Hepatocyte (in vitro differentiated cells): ENCODE data around the gene BRD4. TPM values are rescaled to one million over a fixed set of nuclear protein-coding genes. Genes with fewer than 3 reads are reported as not detected.

Experiments
- DNase-seq: peaks from one replicate; pipeline ENCODE4 v3.0.0-alpha.2; 2016; ENCODE audit warnings: low spot score
- H2AFZ ChIP-seq: fragments of 200-600 bp; sonication (generic); 2 replicates; pipeline ENCODE4 v1.6.0; 2016; ENCODE audit warnings: antibody characterized with exemption, mild to moderate bottlenecking
- H3K27ac ChIP-seq: fragments of 200-600 bp; sonication (generic); 2 replicates; pipeline ENCODE4 v1.5.1; 2016; ENCODE audit warnings: mild to moderate bottlenecking
- H3K27me3 ChIP-seq: fragments of 200-600 bp; sonication (generic); 2 replicates; pipeline ENCODE4 v1.6.1; 2016
- H3K36me3 ChIP-seq: fragments of 200-600 bp; sonication (generic); replicated peaks from 2 replicates; pipeline ENCODE4 v1.5.1; 2016; ENCODE audit warnings: low read depth; ENCODE audit not compliant: insufficient read depth
- H3K4me1 ChIP-seq: fragments of 200-600 bp; sonication (generic); 2 replicates; pipeline ENCODE4 v1.5.1; 2016; ENCODE audit warnings: mild to moderate bottlenecking, moderate library complexity; ENCODE audit not compliant: insufficient read depth
- H3K4me2 ChIP-seq: fragments of 200-600 bp; sonication (generic); 2 replicates; pipeline ENCODE4 v1.6.0; 2016
- H3K4me3 ChIP-seq: fragments of 200-600 bp; sonication (generic); 2 replicates; pipeline ENCODE4 v1.5.1; 2016; ENCODE audit warnings: mild to moderate bottlenecking
- H3K79me2 ChIP-seq: fragments of 200-600 bp; sonication (generic); 2 replicates; pipeline ENCODE4 v1.6.0; 2017; ENCODE audit warnings: mild to moderate bottlenecking
- H3K9me2 ChIP-seq: fragments of 200-600 bp; sonication (generic); replicated peaks from 2 replicates; pipeline ENCODE4 v1.6.0; 2017; ENCODE audit warnings: mild to moderate bottlenecking; ENCODE audit not compliant: insufficient read depth
- H3K9me3 ChIP-seq: fragments of 200-600 bp; sonication (generic); 2 replicates; pipeline ENCODE4 v1.5.1; 2016; ENCODE audit warnings: low read depth, mild to moderate bottlenecking
- H4K20me1 ChIP-seq: fragments of 200-600 bp; sonication (generic); 2 replicates; pipeline ENCODE4 v1.6.0; 2016; ENCODE audit warnings: mild to moderate bottlenecking; ENCODE audit not compliant: insufficient read depth, poor library complexity, severe bottlenecking
- EZH2 ChIP-seq: fragments of 200-600 bp; sonication (generic); IDR thresholded peaks from 2 replicates; pipeline ENCODE4 v1.6.1; 2016; ENCODE audit warnings: antibody characterized with exemption, mild to moderate bottlenecking, borderline replicate concordance
- EZH2phosphoT487 ChIP-seq: fragments of 200-600 bp; sonication (generic); IDR thresholded peaks from one replicate; pipeline ENCODE4 v1.6.1; 2018; ENCODE audit warnings: antibody characterized with exemption, mild to moderate bottlenecking, low read depth, moderate library complexity; ENCODE audit not compliant: unreplicated experiment, severe bottlenecking
- WGBS: methylation state at CpG from one replicate; pipeline ENCODE4 v1.1.6; 2016; ENCODE audit warnings: low lambda C conversion rate; ENCODE audit errors: missing lambda C conversion rate; 5-methylcytosine and 5-hydroxymethylcytosine counted together
- polyA plus RNA-seq: library from polyadenylated mRNA; unstranded; fragments of >200 nt; fragmentation: Nextera tagmentation; extraction: Ambion mirVana; gene quantifications from 2 replicates; pipeline ENCODE4 v1.2.1, GENCODE V29; 2016
- total RNA-seq: library from RNA; depleted of rRNA; stranded (reverse); fragments of >200 nt; gene quantifications from 2 replicates; pipeline ENCODE4 v1.2.3, GENCODE V29; 2014
- TF ChIP-seq, protein P1 (sequence below): fragments of 200-600 bp; sonication (generic); IDR thresholded peaks from 2 replicates; pipeline ENCODE4 v1.5.1; 2016; ENCODE audit warnings: antibody characterized with exemption, mild to moderate bottlenecking; ENCODE audit not compliant: poor library complexity

Gene BRD4
- total and polyA plus RNA-seq, 2 experiments from 2014 or later = 18.0 to 88.4 TPM

DNA sequence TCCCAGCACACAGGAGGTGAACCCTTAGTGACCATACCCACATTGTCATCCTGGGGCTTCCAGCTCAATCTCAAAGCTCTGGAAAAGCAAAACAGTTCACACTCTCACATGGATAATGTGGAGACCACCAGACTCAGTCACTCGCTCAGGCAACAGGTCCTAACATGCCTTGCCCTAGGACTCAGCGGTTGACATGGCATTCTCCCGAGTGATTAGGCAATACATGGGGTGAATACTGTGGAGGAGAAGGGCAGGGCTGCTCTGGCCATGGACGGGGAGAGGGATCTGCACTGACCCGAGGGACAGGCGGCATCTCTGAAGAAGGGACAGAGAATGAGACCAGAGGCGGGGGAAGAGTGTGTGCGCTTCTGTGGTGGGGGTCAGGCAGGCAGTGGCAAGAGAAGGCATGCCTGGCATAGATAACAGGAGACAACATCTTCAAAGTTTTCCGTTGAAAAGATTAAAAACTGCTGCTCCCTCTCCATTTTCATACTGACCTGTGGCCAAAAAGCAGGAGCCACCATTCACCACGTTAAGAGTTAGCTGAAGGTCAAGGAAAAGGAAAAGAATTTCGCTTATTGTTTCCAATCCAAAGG is 55.6 kb downstream of the BRD4 start:
- Histone ChIP-seq H3K36me3 (no peaks in the 10 kb centered on the region), H2AFZ (no peak overlapping the region), H3K4me3 (no peak overlapping the region), H3K27ac (no peak overlapping the region), H3K27me3 (no peaks in the 10 kb centered on the region), H3K4me2 (no peak overlapping the region), H3K4me1 (peaks cover 31% of the 10 kb centered on the region), H4K20me1 (peaks cover 100% of the 10 kb centered on the region), H3K9me2 (no peaks in the 10 kb centered on the region), H3K9me3 (no peaks in the 10 kb centered on the region), H3K79me2 (peaks cover 100% of the 10 kb centered on the region)
- DNase-seq = no peak
- TF ChIP-seq EZH2phosphoT487 = no peak
- no peak for TF ChIP-seq EZH2
- TF ChIP-seq, protein P1, sequence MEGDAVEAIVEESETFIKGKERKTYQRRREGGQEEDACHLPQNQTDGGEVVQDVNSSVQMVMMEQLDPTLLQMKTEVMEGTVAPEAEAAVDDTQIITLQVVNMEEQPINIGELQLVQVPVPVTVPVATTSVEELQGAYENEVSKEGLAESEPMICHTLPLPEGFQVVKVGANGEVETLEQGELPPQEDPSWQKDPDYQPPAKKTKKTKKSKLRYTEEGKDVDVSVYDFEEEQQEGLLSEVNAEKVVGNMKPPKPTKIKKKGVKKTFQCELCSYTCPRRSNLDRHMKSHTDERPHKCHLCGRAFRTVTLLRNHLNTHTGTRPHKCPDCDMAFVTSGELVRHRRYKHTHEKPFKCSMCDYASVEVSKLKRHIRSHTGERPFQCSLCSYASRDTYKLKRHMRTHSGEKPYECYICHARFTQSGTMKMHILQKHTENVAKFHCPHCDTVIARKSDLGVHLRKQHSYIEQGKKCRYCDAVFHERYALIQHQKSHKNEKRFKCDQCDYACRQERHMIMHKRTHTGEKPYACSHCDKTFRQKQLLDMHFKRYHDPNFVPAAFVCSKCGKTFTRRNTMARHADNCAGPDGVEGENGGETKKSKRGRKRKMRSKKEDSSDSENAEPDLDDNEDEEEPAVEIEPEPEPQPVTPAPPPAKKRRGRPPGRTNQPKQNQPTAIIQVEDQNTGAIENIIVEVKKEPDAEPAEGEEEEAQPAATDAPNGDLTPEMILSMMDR = no peak
- WGBS = 84% methylated on average over 11 of the region's 11 CpGs

DNA sequence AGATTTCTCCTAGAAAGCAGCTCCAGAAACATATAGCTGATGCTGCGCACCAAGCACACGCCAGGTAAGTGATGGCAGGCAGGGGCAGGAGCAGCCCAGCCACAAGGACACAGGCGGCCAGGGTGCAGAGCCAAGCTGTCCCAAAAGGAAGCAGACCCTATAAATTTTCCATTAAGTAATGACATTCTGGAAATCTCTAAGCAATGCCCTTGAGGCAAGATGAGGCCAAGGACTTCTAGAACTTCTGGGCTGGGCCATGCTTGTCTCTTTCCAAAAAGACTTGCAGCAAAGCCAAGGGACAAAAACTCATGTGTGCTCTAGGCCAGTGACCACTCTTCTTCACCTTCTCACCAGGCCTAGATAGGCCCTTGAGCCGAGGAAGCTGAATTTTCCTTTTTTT is 57.9 kb downstream of the BRD4 start:
- Histone ChIP-seq H2AFZ (no peak overlapping the region), H3K4me1 (peaks cover 10% of the 10 kb centered on the region), H3K27ac (no peak overlapping the region), H3K36me3 (no peaks in the 10 kb centered on the region), H3K9me3 (no peaks in the 10 kb centered on the region), H3K4me2 (no peak overlapping the region), H3K4me3 (no peak overlapping the region), H3K27me3 (no peaks in the 10 kb centered on the region), H3K79me2 (peaks cover 100% of the 10 kb centered on the region), H3K9me2 (no peaks in the 10 kb centered on the region), H4K20me1 (peaks cover 100% of the 10 kb centered on the region)
- WGBS = 94% methylated on average over 4 of the region's 4 CpGs
- TF ChIP-seq, protein P1 = no peak
- no peak for TF ChIP-seq EZH2
- no peak for TF ChIP-seq EZH2phosphoT487
- no peak for DNase-seq

DNA sequence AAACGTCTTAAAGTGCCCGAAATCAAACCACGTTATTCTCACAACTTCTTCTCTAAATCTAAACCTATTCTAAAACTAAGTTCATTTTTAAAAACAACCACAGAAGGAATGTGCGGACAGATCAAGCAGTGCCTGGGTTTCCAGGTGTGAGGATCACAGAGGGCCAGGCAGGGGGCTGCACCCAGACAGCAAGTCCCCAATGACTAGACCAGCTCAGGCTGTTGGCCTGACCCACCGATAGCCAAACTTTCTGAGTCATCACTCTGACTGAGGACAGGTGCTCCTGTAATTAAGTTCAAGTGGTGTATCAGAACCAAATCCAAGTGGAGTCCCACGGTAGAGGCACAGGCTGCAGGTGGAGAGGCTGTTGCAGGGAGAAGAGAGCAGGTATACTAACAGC is 62.5 kb downstream of the BRD4 start:
- H3K27me3 ChIP-seq = no peaks in the 10 kb centered on the region
- H3K27ac ChIP-seq = no peak overlapping the region
- H3K4me1 ChIP-seq = peaks cover 11% of the 10 kb centered on the region
- H3K9me3 ChIP-seq = no peaks in the 10 kb centered on the region
- H3K4me2 ChIP-seq = no peak overlapping the region
- TF ChIP-seq EZH2phosphoT487 (no peak), EZH2 (no peak)
- TF ChIP-seq, protein P1 = no peak
- DNase-seq = no peak
- H3K9me2 ChIP-seq = no peaks in the 10 kb centered on the region
- H3K36me3 ChIP-seq = no peaks in the 10 kb centered on the region
- no peak overlapping the region for H3K4me3 ChIP-seq
- H4K20me1 ChIP-seq = peaks cover 98% of the 10 kb centered on the region
- peaks cover 98% of the 10 kb centered on the region for H3K79me2 ChIP-seq
- WGBS = 74% methylated on average over 6 of the region's 6 CpGs
- H2AFZ ChIP-seq = no peak overlapping the region
